Astrocyte of the cerebellum (primary cell): Measurements from ENCODE around the gene CRB3.

ENCODE experiments used
- DNase-seq: peaks from one replicate; pipeline ENCODE4 v3.0.0-alpha.2; 2011; ENCODE audit warnings: low read depth
- H3K4me3 ChIP-seq: 2 replicates; pipeline ENCODE4 v1.5.1; 2011; ENCODE audit warnings: mild to moderate bottlenecking, low read depth, low read length, moderate library complexity
- CTCF ChIP-seq: IDR thresholded peaks from 2 replicates; pipeline ENCODE4 v1.5.1; 2012; ENCODE audit warnings: low read length, low read depth, moderate library complexity, mild to moderate bottlenecking; ENCODE audit errors: missing control alignments
- in situ Hi-C: cut with HindIII; loops from 2 replicates; pipeline ENCODE4 v1.10.0; 2017; ENCODE audit warnings: low sequenced_read_pairs

Gene CRB3

GRCh38 chr19:6433663-6434062 is 30.4 kb upstream of the CRB3 start, which contains the start of gene SLC25A41:
TSS of gene SLC25A41 (minus strand) at chr19:6433763. CDS start at chr19:6433693, 70 bp downstream.
- DNase-seq: no peak
- in situ Hi-C loops: no loop called here
- H3K4me3 ChIP-seq: no peak within 1 kb of the TSS
- TF ChIP-seq CTCF: no peak

GRCh38 chr19:6439743-6440142 is 24.3 kb upstream of the CRB3 start:
- in situ Hi-C loops: no loop called here
- DNase-seq: no peak
- no peak for TF ChIP-seq CTCF
- H3K4me3 ChIP-seq: no peak overlapping the region

- H3K4me3 ChIP-seq: no peak overlapping the region
- no peak for TF ChIP-seq CTCF
- in situ Hi-C loops: no loop called here
- DNase-seq: no peak
Observed at GRCh38 chr19:6440905-6441304, 23.2 kb upstream of the CRB3 start.

- in situ Hi-C loops: no loop called here
- DNase-seq: no peak
- TF ChIP-seq CTCF: no peak
- H3K4me3 ChIP-seq: no peak overlapping the region
Observed at GRCh38 chr19:6442087-6442688, 21.9 kb upstream of the CRB3 start.

- no peak for DNase-seq
- no peak for TF ChIP-seq CTCF
- in situ Hi-C loops: no loop called here
- H3K4me3 ChIP-seq: no peak overlapping the region
Observed at GRCh38 chr19:6443986-6444385, 20.1 kb upstream of the CRB3 start.

- in situ Hi-C loops: no loop called here
- no peak for DNase-seq
- no peak overlapping the region for H3K4me3 ChIP-seq
- TF ChIP-seq CTCF: no peak
Observed at GRCh38 chr19:6446452-6446851, 17.6 kb upstream of the CRB3 start.
